ENCODE measurements around the gene BSPH1.
"Not testable (repeated sequence)": the region's sequence is repeated elsewhere in the genome, so short reads cannot be mapped to it uniquely, and the experiment has no call there.

The BSPH1 gene

DNA sequence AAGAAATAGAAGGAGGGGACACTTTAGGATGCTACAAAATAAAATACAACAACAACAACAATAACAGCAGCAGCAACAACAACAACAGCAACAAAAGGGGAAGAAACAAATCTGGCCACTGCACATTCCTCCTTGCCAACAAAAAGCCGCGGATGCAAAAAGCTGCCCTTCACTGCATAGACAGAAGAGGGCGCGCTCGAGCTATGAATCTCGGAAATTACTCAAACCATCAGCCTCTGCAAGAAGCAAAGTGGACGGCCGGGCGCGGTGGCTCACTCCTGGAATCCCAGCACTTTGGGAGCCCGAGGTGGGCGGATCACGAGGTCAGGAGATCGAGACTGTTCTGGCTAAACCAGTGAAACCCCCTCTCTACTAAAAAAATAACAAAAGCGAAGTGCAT lies 71.9 kb downstream of the BSPH1 start:
- not testable (repeated sequence) for DNase-seq (ENCODE audit: low spot score)

All from CD4-positive, alpha-beta T cell treated with Interleukin-6 at 100 ng/mL for 8 hours (primary cell).